HCT116 (cell line): ENCODE data around the gene ETV7.

Source experiments
- CTCF ChIP-seq, 3 experiments: fragments of 200-600 bp in 1 of 3; sonication (generic) in 1 of 3; IDR thresholded peaks in 2 of 3; conservative IDR thresholded peaks in 1 of 3; 2 replicates each; pipeline ENCODE4 v1.5.1; 2012 to 2017; ENCODE audit warnings: low read depth in 2 of 3, low read length in 2 of 3, antibody characterized with exemption in 1 of 3, borderline replicate concordance in 1 of 3, control low read depth in 1 of 3, mild to moderate bottlenecking in 1 of 3, mixed read lengths in 1 of 3, mixed run types in 1 of 3, moderate library complexity in 1 of 3; ENCODE audit not compliant: insufficient read depth in 1 of 3
- POLR2AphosphoS5 ChIP-seq: IDR thresholded peaks from 2 replicates; pipeline ENCODE4 v1.6.1; 2011; ENCODE audit warnings: mild to moderate bottlenecking, low read depth, low read length, moderate library complexity
- RAD21 ChIP-seq: IDR thresholded peaks from 2 replicates; pipeline ENCODE4 v1.6.1; 2012; ENCODE audit warnings: low read depth, mild to moderate bottlenecking
- SP1 ChIP-seq: IDR thresholded peaks from 2 replicates; pipeline ENCODE4 v1.6.1; 2012; ENCODE audit warnings: low read depth

- TF ChIP-seq POLR2AphosphoS5 = no peak
- no peak for TF ChIP-seq RAD21
- TF ChIP-seq SP1 = no peak
- no peak for TF ChIP-seq CTCF (IDR thresholded peaks at IDR 0.05 in 2 of 3, conservative IDR thresholded peaks at IDR 0.05 in 1 of 3; ENCODE audit: borderline replicate concordance in 1 of 3, insufficient read depth in 1 of 3, low read depth in 2 of 3, low read length in 2 of 3)
Measured at GRCh38 chr6:36333171-36333895, 54.1 kb downstream of the ETV7 start.
